K562 (cell line): Measurements from ENCODE around the gene PFAS. TPM values are rescaled to one million over a fixed set of nuclear protein-coding genes. Genes with fewer than 3 reads are reported as not detected.

Experiments used
- BDP1 ChIP-seq: IDR thresholded peaks from 3 replicates; pipeline ENCODE4 v1.6.1; 2011; ENCODE audit not compliant: insufficient read length, insufficient read depth
- CHD2 ChIP-seq: IDR thresholded peaks from 2 replicates; pipeline ENCODE4 v1.6.1; 2011; ENCODE audit warnings: low read depth, low read length
- EGR1 ChIP-seq: fragments of 450-650 bp; conservative IDR thresholded peaks from 2 replicates; pipeline ENCODE4 v1.6.1; 2017; ENCODE audit warnings: mild to moderate bottlenecking
- ESRRA ChIP-seq: fragments of 450-650 bp; IDR thresholded peaks from 2 replicates; pipeline ENCODE4 v1.6.1; 2014; ENCODE audit warnings: low read depth, mild to moderate bottlenecking, moderate library complexity, borderline replicate concordance
- ETV1 ChIP-seq: fragments of 450-650 bp; conservative IDR thresholded peaks from 2 replicates; pipeline ENCODE4 v1.6.1; 2016; ENCODE audit warnings: missing genetic modification characterization, control low read depth, low read depth, missing compliant biosample characterization
- FOSL1 ChIP-seq: fragments of 200-800 bp; sonication (Bioruptor generic); conservative IDR thresholded peaks from 2 replicates; pipeline ENCODE4 v1.6.1; 2016; ENCODE audit warnings: missing genetic modification characterization, missing compliant biosample characterization
- GABPB2 ChIP-seq: fragments of 250-450 bp; sonication (Bioruptor Pico); conservative IDR thresholded peaks from 2 replicates; pipeline ENCODE4 v1.5.1; 2021; ENCODE audit warnings: mild to moderate bottlenecking
- KAT8 ChIP-seq: fragments of 450-650 bp; IDR thresholded peaks from 2 replicates; pipeline ENCODE4 v1.6.1; 2016; ENCODE audit warnings: low read depth, mild to moderate bottlenecking
- KLF13 ChIP-seq: fragments of 450-650 bp; IDR thresholded peaks from 2 replicates; pipeline ENCODE4 v1.6.1; 2016; ENCODE audit warnings: missing genetic modification characterization, low read depth, mild to moderate bottlenecking, missing compliant biosample characterization, moderate library complexity, borderline replicate concordance
- NEUROD1 ChIP-seq: fragments of 150-350 bp; IDR thresholded peaks from 2 replicates; pipeline ENCODE4 v1.6.1; 2014; ENCODE audit warnings: borderline replicate concordance, low read length, low read depth; ENCODE audit not compliant: partially characterized antibody
- NR1H2 ChIP-seq: sonication (generic); formaldehyde crosslinking; IDR thresholded peaks from 2 replicates; pipeline ENCODE4 v1.4.0; 2020; ENCODE audit warnings: mild to moderate bottlenecking, missing genetic modification reagents
- PRDM10 ChIP-seq: fragments of 450-650 bp; IDR thresholded peaks from 2 replicates; pipeline ENCODE4 v1.6.1; 2018; ENCODE audit not compliant: partially characterized antibody
- RAD21 ChIP-seq, 2 experiments: fragments of 250-450 bp in 1 of 2; fragments of 450-650 bp in 1 of 2; sonication (Bioruptor Pico) in 1 of 2; formaldehyde crosslinking in 1 of 2; IDR thresholded peaks in 1 of 2; conservative IDR thresholded peaks in 1 of 2; 2 replicates each; pipeline versions ENCODE4 v1.4.0 to v1.8.0; 2020 to 2022; ENCODE audit warnings: mild to moderate bottlenecking in 2 of 2, moderate library complexity in 1 of 2
- ZNF644 ChIP-seq: fragments of 200-800 bp; sonication (Bioruptor generic); IDR thresholded peaks from 2 replicates; pipeline ENCODE4 v1.6.1; 2016; ENCODE audit warnings: low read depth, missing genetic modification characterization, missing compliant biosample characterization
- ZNF830 ChIP-seq: fragments of 250-450 bp; sonication (Bioruptor Pico); IDR thresholded peaks from 2 replicates; pipeline ENCODE4 v1.5.0; 2021; ENCODE audit warnings: mild to moderate bottlenecking
- polyA plus RNA-seq, 8 experiments: library from polyadenylated mRNA; depleted of rRNA in 4 of 8; stranded (reverse) in 5 of 8; unstranded in 3 of 8; fragments of >200 nt; fragmentation: Nextera tagmentation in 2 of 8; fragmentation: Illumina TruSeq in 1 of 8; extraction: Ambion mirVana in 2 of 8; extraction: Trizol in 1 of 8; gene quantifications; 2 replicates each; pipeline versions ENCODE4 v1.2.1 to v1.2.3, GENCODE V29; 2011 to 2014; ENCODE audit warnings: inconsistent platforms in 1 of 8, missing spikeins in 1 of 8
- total RNA-seq, 7 experiments: library from RNA; depleted of rRNA in 6 of 7; stranded (reverse); fragments of >200 nt in 6 of 7; fragmentation: Illumina TruSeq in 2 of 7; extraction: Trizol in 2 of 7; gene quantifications; 2 replicates each; pipeline versions ENCODE4 v1.2.1 to v1.2.3, GENCODE V29; 2011 to 2021; ENCODE audit warnings: low replicate concordance in 1 of 7
- TF ChIP-seq, protein P1 (sequence below), 2 experiments: IDR thresholded peaks; 2 replicates each; pipeline ENCODE4 v1.6.1; 2012; ENCODE audit warnings: improper control_type of control experiment in 2 of 2, low read depth in 2 of 2, low read length in 2 of 2, borderline replicate concordance in 1 of 2
- TF ChIP-seq, protein P2 (sequence below), 2 experiments: fragments of 450-650 bp in 1 of 2; IDR thresholded peaks; 2 replicates each; pipeline ENCODE4 v1.6.1; 2011 to 2017; ENCODE audit warnings: low read depth in 2 of 2, antibody characterized with exemption in 1 of 2, borderline replicate concordance in 1 of 2, low read length in 1 of 2, mild to moderate bottlenecking in 1 of 2, mixed read lengths in 1 of 2; ENCODE audit not compliant: control insufficient read depth in 1 of 2

PFAS gene
- total and polyA plus RNA-seq, 9 of the 15 experiments (the other 6 are each of a cell fraction or from before 2014, with no cell fraction given), result 11.6 to 131 (median 43.9) TPM

DNA sequence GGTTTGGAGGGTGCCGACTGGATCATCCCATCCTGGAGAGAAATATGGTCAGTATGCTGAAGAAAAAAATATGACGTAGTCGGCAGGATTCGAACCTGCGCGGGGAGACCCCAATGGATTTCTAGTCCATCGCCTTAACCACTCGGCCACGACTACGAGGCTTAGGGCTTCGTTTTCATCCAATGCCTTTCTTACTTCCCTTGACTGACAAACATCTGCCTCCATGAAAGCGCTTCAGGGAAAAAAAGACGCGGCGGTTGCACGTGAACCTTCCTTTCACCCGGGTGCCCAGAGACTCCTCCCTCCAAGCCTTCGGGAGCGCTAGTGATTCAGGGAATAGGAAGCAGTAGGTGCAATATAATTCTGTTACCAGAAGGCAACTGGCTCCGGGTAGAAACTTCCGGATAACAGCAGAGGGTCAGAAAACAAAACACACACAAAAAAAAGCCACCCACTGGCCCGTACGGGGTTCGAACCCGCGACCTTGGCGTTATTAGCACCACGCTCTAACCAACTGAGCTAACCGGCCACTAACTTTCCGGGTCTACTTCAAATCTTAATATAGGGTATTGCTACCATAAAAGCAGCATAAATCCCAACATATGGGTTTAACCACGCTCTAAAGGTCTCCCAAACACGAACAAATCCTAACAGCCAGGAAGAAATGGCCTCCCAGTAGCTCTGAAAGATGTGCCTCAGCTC lies 22.4 kb upstream of the PFAS start (continued):
- TF ChIP-seq, protein P1, sequence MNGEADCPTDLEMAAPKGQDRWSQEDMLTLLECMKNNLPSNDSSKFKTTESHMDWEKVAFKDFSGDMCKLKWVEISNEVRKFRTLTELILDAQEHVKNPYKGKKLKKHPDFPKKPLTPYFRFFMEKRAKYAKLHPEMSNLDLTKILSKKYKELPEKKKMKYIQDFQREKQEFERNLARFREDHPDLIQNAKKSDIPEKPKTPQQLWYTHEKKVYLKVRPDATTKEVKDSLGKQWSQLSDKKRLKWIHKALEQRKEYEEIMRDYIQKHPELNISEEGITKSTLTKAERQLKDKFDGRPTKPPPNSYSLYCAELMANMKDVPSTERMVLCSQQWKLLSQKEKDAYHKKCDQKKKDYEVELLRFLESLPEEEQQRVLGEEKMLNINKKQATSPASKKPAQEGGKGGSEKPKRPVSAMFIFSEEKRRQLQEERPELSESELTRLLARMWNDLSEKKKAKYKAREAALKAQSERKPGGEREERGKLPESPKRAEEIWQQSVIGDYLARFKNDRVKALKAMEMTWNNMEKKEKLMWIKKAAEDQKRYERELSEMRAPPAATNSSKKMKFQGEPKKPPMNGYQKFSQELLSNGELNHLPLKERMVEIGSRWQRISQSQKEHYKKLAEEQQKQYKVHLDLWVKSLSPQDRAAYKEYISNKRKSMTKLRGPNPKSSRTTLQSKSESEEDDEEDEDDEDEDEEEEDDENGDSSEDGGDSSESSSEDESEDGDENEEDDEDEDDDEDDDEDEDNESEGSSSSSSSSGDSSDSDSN (IDR thresholded peaks at IDR 0.05; ENCODE audit: borderline replicate concordance in 1 of 2, low read depth in 2 of 2, low read length in 2 of 2), result 0 out of 4 replicates have a peak, but pooled peaks of 1 of the 2 experiments have one; percentile 28
- TF ChIP-seq ESRRA (0 out of 2 replicates have a peak, but pooled peaks have one; percentile 31), ZNF830 (CRISPR knock-in tag) (peak; percentile 72; the same call in 1 of the 2 replicates), GABPB2 (CRISPR knock-in tag) (0 out of 2 replicates have a peak, but pooled peaks have one; percentile 12), FOSL1 (tag) (peak; percentile 59; the same call in 1 of the 2 replicates), KLF13 (tag) (no peak), CHD2 (0 out of 2 replicates have a peak, but pooled peaks have one; percentile 11), ETV1 (tag) (peak; percentile 66), NEUROD1 (no peak), RAD21 (CRISPR knock-in tag; conservative IDR thresholded peaks at IDR 0.05 in 1 of 2, IDR thresholded peaks at IDR 0.05 in 1 of 2) (no peak; a peak in 1 of 4 replicates), EGR1 (no peak), BDP1 (peak; percentile 72), NR1H2 (CRISPR knock-in tag) (no peak), KAT8 (no peak), ZNF644 (tag) (no peak), PRDM10 (peak; percentile 35)
- TF ChIP-seq, protein P2, sequence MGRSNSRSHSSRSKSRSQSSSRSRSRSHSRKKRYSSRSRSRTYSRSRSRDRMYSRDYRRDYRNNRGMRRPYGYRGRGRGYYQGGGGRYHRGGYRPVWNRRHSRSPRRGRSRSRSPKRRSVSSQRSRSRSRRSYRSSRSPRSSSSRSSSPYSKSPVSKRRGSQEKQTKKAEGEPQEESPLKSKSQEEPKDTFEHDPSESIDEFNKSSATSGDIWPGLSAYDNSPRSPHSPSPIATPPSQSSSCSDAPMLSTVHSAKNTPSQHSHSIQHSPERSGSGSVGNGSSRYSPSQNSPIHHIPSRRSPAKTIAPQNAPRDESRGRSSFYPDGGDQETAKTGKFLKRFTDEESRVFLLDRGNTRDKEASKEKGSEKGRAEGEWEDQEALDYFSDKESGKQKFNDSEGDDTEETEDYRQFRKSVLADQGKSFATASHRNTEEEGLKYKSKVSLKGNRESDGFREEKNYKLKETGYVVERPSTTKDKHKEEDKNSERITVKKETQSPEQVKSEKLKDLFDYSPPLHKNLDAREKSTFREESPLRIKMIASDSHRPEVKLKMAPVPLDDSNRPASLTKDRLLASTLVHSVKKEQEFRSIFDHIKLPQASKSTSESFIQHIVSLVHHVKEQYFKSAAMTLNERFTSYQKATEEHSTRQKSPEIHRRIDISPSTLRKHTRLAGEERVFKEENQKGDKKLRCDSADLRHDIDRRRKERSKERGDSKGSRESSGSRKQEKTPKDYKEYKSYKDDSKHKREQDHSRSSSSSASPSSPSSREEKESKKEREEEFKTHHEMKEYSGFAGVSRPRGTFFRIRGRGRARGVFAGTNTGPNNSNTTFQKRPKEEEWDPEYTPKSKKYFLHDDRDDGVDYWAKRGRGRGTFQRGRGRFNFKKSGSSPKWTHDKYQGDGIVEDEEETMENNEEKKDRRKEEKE (IDR thresholded peaks at IDR 0.05; ENCODE audit: borderline replicate concordance in 1 of 2, control insufficient read depth in 1 of 2, low read depth in 2 of 2, low read length in 1 of 2), result peak in 1 of 2 experiments; percentile 61; a peak in 1 of 4 replicates
